Natural killer cell (primary cell): ENCODE results near the gene STK32C. TPM values are rescaled to one million over a fixed set of nuclear protein-coding genes. Genes with fewer than 3 reads are reported as not detected.

Source experiments
- ATAC-seq, 3 donors: fragments of 150-1000 bp in 2 of 3; fragments of 200-7000 bp in 1 of 3; cut with Tn5 transposase; 1 replicate in 1 of 3; 2 replicates in 2 of 3; pipeline ENCODE4 v1.10.0; 2021; ENCODE audit warnings: mild to moderate bottlenecking in 2 of 3, moderate library complexity in 2 of 3
- DNase-seq, 2 donors: peaks; one replicate each; pipeline versions ENCODE4 v3.0.0 to v3.0.0-alpha.2; 2013 to 2021; ENCODE audit warnings: mixed read lengths in 1 of 2
- H3K27ac ChIP-seq: one replicate; pipeline ENCODE4 v1.5.1; 2013; ENCODE audit warnings: mild to moderate bottlenecking, low read length
- H3K27me3 ChIP-seq: one replicate; pipeline ENCODE4 v1.6.1; 2013; ENCODE audit warnings: low read length; ENCODE audit not compliant: control insufficient read depth, insufficient read depth
- H3K36me3 ChIP-seq: one replicate; pipeline ENCODE4 v1.6.1; 2013; ENCODE audit warnings: low read length; ENCODE audit not compliant: control insufficient read depth, insufficient read depth
- H3K4me1 ChIP-seq: one replicate; pipeline ENCODE4 v1.6.1; 2013; ENCODE audit warnings: low read length; ENCODE audit not compliant: control insufficient read depth, insufficient read depth
- H3K4me3 ChIP-seq: one replicate; pipeline ENCODE4 v1.5.1; 2013; ENCODE audit warnings: low read length
- H3K9me3 ChIP-seq: one replicate; pipeline ENCODE4 v1.6.1; 2013; ENCODE audit warnings: low read length; ENCODE audit not compliant: control insufficient read depth, insufficient read depth
- H3K27ac Mint-ChIP-seq, 2 donors: one replicate each; pipeline ENCODE4 v1.8.0; 2022; ENCODE audit warnings: mild to moderate bottlenecking in 2 of 2, mixed read lengths in 2 of 2, moderate library complexity in 1 of 2
- H3K27me3 Mint-ChIP-seq, 2 donors: one replicate each; pipeline ENCODE4 v1.8.0; 2022; ENCODE audit warnings: low read depth in 2 of 2, mixed read lengths in 2 of 2
- H3K36me3 Mint-ChIP-seq: one replicate; pipeline ENCODE4 v1.8.0; 2022; ENCODE audit warnings: mixed read lengths
- H3K4me1 Mint-ChIP-seq, 2 donors: one replicate each; pipeline ENCODE4 v1.8.0; 2022; ENCODE audit warnings: mixed read lengths in 2 of 2
- H3K4me3 Mint-ChIP-seq: one replicate; pipeline ENCODE4 v1.8.0; 2022; ENCODE audit warnings: mild to moderate bottlenecking, moderate library complexity, mixed read lengths
- H3K9me3 Mint-ChIP-seq, 2 donors: one replicate each; pipeline ENCODE4 v1.8.0; 2022; ENCODE audit warnings: mixed read lengths in 2 of 2
- CTCF ChIP-seq: fragments of 200-600 bp; IDR thresholded peaks from one replicate; pipeline ENCODE4 v1.8.0; 2022; ENCODE audit warnings: antibody characterized with exemption
- WGBS: methylation state at CpG from one replicate; pipeline ENCODE4 v1.1.7; 2013; ENCODE audit warnings: missing lambda C conversion rate; ENCODE audit not compliant: insufficient coverage; 5-methylcytosine and 5-hydroxymethylcytosine counted together
- intact Hi-C: fragments of 100-400 bp; cut with micrococcal nuclease; formaldehyde crosslinking; loops from one replicate; pipeline ENCODE4 v1.14.2; 2022
- total RNA-seq, 4 donors: library from RNA; stranded (reverse); fragments of 120-200 nt in 1 of 4; gene quantifications; one replicate each; pipeline versions ENCODE4 v1.2.3 to v1.2.4, GENCODE V29; 2013 to 2022

The STK32C gene
- total RNA-seq, 3 donors from 2014 or later (not counting 1 experiment from before 2014, with no cell fraction given), result 12.7 to 22.1 (median 17.9) TPM

- TF ChIP-seq CTCF, result no peak
- no peak for ATAC-seq
- H3K36me3 ChIP-seq, result no peaks in the 10 kb centered on the region
Measured at GRCh38 chr10:132209130-132209529, 98.6 kb downstream of the STK32C start.

GRCh38 chr10:132208462-132209050 lies 99.2 kb downstream of the STK32C start:
- no peak overlapping the region for H3K27ac Mint-ChIP-seq
- no peak for DNase-seq
- 83% methylated on average over 17 of the region's 17 CpGs for WGBS
- no peaks in the 10 kb centered on the region for H3K36me3 Mint-ChIP-seq
- H3K27ac ChIP-seq, result no peak overlapping the region
- intact Hi-C loops, result no loop called here
- no peaks in the 10 kb centered on the region for H3K9me3 ChIP-seq
- H3K4me1 Mint-ChIP-seq, result no peaks in the 10 kb centered on the region
- H3K4me3 ChIP-seq, result no peak overlapping the region
- H3K4me1 ChIP-seq, result no peaks in the 10 kb centered on the region
- H3K27me3 ChIP-seq, result no peaks in the 10 kb centered on the region
- H3K4me3 Mint-ChIP-seq, result no peak overlapping the region
- no peaks in the 10 kb centered on the region for H3K9me3 Mint-ChIP-seq
- ATAC-seq, result no peak
- H3K36me3 ChIP-seq, result no peaks in the 10 kb centered on the region
- H3K27me3 Mint-ChIP-seq, result no peaks in the 10 kb centered on the region
- no peak for TF ChIP-seq CTCF

More at GRCh38 chr10:132209130-132209529, 98.6 kb downstream of the STK32C start:
- H3K4me3 ChIP-seq, result no peak overlapping the region
- Mint-ChIP-seq H3K9me3 (no peaks in the 10 kb centered on the region), H3K36me3 (no peaks in the 10 kb centered on the region), H3K27ac (no peak overlapping the region), H3K4me3 (no peak overlapping the region), H3K4me1 (no peaks in the 10 kb centered on the region), H3K27me3 (no peaks in the 10 kb centered on the region)
- intact Hi-C loops, result no loop called here
- no peaks in the 10 kb centered on the region for H3K27me3 ChIP-seq
- DNase-seq, result no peak
- no peaks in the 10 kb centered on the region for H3K4me1 ChIP-seq
- 92% methylated on average over 14 of the region's 14 CpGs for WGBS
- no peak overlapping the region for H3K27ac ChIP-seq
- no peaks in the 10 kb centered on the region for H3K9me3 ChIP-seq

- no peaks in the 10 kb centered on the region for H3K4me1 ChIP-seq
- Mint-ChIP-seq H3K36me3 (no peaks in the 10 kb centered on the region), H3K9me3 (no peaks in the 10 kb centered on the region), H3K4me3 (no peak overlapping the region), H3K27ac (no peak overlapping the region), H3K27me3 (no peaks in the 10 kb centered on the region), H3K4me1 (no peaks in the 10 kb centered on the region)
- intact Hi-C loops, result no loop called here
- TF ChIP-seq CTCF, result no peak
- no peak overlapping the region for H3K4me3 ChIP-seq
- no peaks in the 10 kb centered on the region for H3K27me3 ChIP-seq
- H3K36me3 ChIP-seq, result no peaks in the 10 kb centered on the region
- ATAC-seq (no peak), DNase-seq (no peak)
- H3K9me3 ChIP-seq, result no peaks in the 10 kb centered on the region
- 89% methylated on average over 48 of the region's 48 CpGs for WGBS
- no peak overlapping the region for H3K27ac ChIP-seq
Measured at GRCh38 chr10:132207536-132208461, 100.0 kb downstream of the STK32C start.
